Neural cell (in vitro differentiated cells): Measurements from ENCODE around the gene PLXNA2. TPM values are rescaled to one million over a fixed set of nuclear protein-coding genes. Genes with fewer than 3 reads are reported as not detected.

Source experiments
- H2AFZ ChIP-seq: fragments of 200-600, 300-800 bp; sonication (generic), shearing (Covaris generic); 2 replicates; pipeline ENCODE4 v1.6.0; 2014; ENCODE audit warnings: low read depth, mild to moderate bottlenecking, antibody characterized with exemption, low read length, moderate library complexity
- H3F3A ChIP-seq: fragments of 200-600 bp; shearing (Covaris generic); 2 replicates; pipeline ENCODE4 v1.6.1; 2016; ENCODE audit warnings: mild to moderate bottlenecking, moderate library complexity, mixed read lengths, antibody characterized with exemption, low read length; ENCODE audit not compliant: insufficient read depth, poor library complexity, severe bottlenecking
- H3K27ac ChIP-seq: fragments of 200-600, 300-800 bp; sonication (generic), shearing (Covaris generic); 2 replicates; pipeline ENCODE4 v1.5.1; 2014; ENCODE audit warnings: mild to moderate bottlenecking, low read length, moderate library complexity
- H3K27me3 ChIP-seq: fragments of 300-800, 200-600 bp; sonication (generic), shearing (Covaris generic); 2 replicates; pipeline ENCODE4 v1.6.0; 2014; ENCODE audit warnings: mild to moderate bottlenecking, low read depth, low read length, moderate library complexity; ENCODE audit not compliant: insufficient read depth
- H3K36me3 ChIP-seq: fragments of 300-800, 200-600 bp; sonication (generic), shearing (Covaris generic); 2 replicates; pipeline ENCODE4 v1.5.1; 2014; ENCODE audit warnings: mild to moderate bottlenecking, antibody characterized with exemption, low read length, moderate library complexity; ENCODE audit not compliant: insufficient read depth
- H3K4me2 ChIP-seq: fragments of 300-800, 200-600 bp; sonication (generic), shearing (Covaris generic); 2 replicates; pipeline ENCODE4 v1.6.0; 2014; ENCODE audit warnings: mild to moderate bottlenecking, low read length
- H3K4me3 ChIP-seq: fragments of 300-800, 200-600 bp; sonication (generic), shearing (Covaris generic); 2 replicates; pipeline ENCODE4 v1.5.1; 2014; ENCODE audit warnings: mild to moderate bottlenecking, low read length, moderate library complexity
- H3K79me2 ChIP-seq: fragments of 200-600 bp; shearing (Covaris generic); replicated peaks from 2 replicates; pipeline ENCODE4 v1.6.0; 2014; ENCODE audit warnings: mild to moderate bottlenecking, low read length, moderate library complexity; ENCODE audit not compliant: insufficient read depth
- H3K9ac ChIP-seq: fragments of 300-800, 200-600 bp; sonication (generic), shearing (Covaris generic); 2 replicates; pipeline ENCODE4 v1.6.1; 2016; ENCODE audit warnings: mild to moderate bottlenecking, low read length, mixed read lengths
- H3K9me2 ChIP-seq: fragments of 200-600 bp; shearing (Covaris generic); 2 replicates; pipeline ENCODE4 v1.6.1; 2016; ENCODE audit warnings: mild to moderate bottlenecking, low read length, mixed read lengths; ENCODE audit not compliant: insufficient read depth
- H3K9me3 ChIP-seq: fragments of 200-600, 300-800 bp; sonication (generic), shearing (Covaris generic); 2 replicates; pipeline ENCODE4 v1.6.1; 2016; ENCODE audit warnings: mild to moderate bottlenecking, mixed run types, low read length, moderate library complexity, mixed read lengths
- H4K20me1 ChIP-seq: fragments of 200-600 bp; shearing (Covaris generic); 2 replicates; pipeline ENCODE4 v1.6.1; 2016; ENCODE audit warnings: mild to moderate bottlenecking, mixed run types; ENCODE audit not compliant: insufficient read depth
- EP300 ChIP-seq: fragments of 450-650 bp; conservative IDR thresholded peaks from 2 replicates; pipeline ENCODE4 v1.6.1; 2014; ENCODE audit warnings: antibody characterized with exemption, mild to moderate bottlenecking, moderate library complexity; ENCODE audit not compliant: poor library complexity, severe bottlenecking
- EZH2 ChIP-seq: fragments of 200-600, 300-800 bp; shearing (Covaris generic), sonication (generic); IDR thresholded peaks from 2 replicates; pipeline ENCODE4 v1.6.1; 2014; ENCODE audit warnings: antibody characterized with exemption, low read length, borderline replicate concordance, mild to moderate bottlenecking; ENCODE audit not compliant: insufficient read depth, poor library complexity, severe bottlenecking
- MXI1 ChIP-seq: fragments of 450-650 bp; conservative IDR thresholded peaks from 2 replicates; pipeline ENCODE4 v1.6.1; 2014; ENCODE audit warnings: antibody characterized with exemption, mild to moderate bottlenecking; ENCODE audit not compliant: poor library complexity, severe bottlenecking
- POLR2AphosphoS5 ChIP-seq: IDR thresholded peaks from 2 replicates; pipeline ENCODE4 v1.6.1; 2012
- RAD21 ChIP-seq: fragments of 450-650 bp; conservative IDR thresholded peaks from 2 replicates; pipeline ENCODE4 v1.6.1; 2014; ENCODE audit warnings: antibody characterized with exemption, mild to moderate bottlenecking, moderate library complexity
- SMC3 ChIP-seq: fragments of 450-650 bp; conservative IDR thresholded peaks from 2 replicates; pipeline ENCODE4 v1.6.1; 2014; ENCODE audit warnings: antibody characterized with exemption, mild to moderate bottlenecking, moderate library complexity; ENCODE audit not compliant: poor library complexity
- TAF1 ChIP-seq: IDR thresholded peaks from 2 replicates; pipeline ENCODE4 v1.6.1; 2012; ENCODE audit warnings: low read depth
- polyA plus RNA-seq: library from polyadenylated mRNA; depleted of rRNA; stranded (reverse); fragments of >200 nt; gene quantifications from 2 replicates; pipeline ENCODE4 v1.2.3, GENCODE V29; 2014
- TF ChIP-seq, protein P1 (sequence below): IDR thresholded peaks from 2 replicates; pipeline ENCODE4 v1.6.1; 2012; ENCODE audit warnings: borderline replicate concordance
- TF ChIP-seq, protein P2 (sequence below): fragments of 450-650 bp; IDR thresholded peaks from 2 replicates; pipeline ENCODE4 v1.5.1; 2014; ENCODE audit warnings: antibody characterized with exemption, mild to moderate bottlenecking, moderate library complexity; ENCODE audit not compliant: poor library complexity, severe bottlenecking

PLXNA2 gene
- polyA plus RNA-seq, 1 donor from 2014 or later: 30.6 TPM

GRCh38 chr1:207987164-207987563, 257.0 kb downstream of the PLXNA2 start:
- Histone ChIP-seq H4K20me1 (no peaks in the 10 kb centered on the region), H3K9me3 (no peaks in the 10 kb centered on the region), H3K27ac (no peak overlapping the region), H3K9me2 (no peaks in the 10 kb centered on the region), H3K4me2 (no peak overlapping the region), H3K36me3 (no peaks in the 10 kb centered on the region), H3F3A (no peaks in the 10 kb centered on the region), H3K9ac (no peak overlapping the region), H3K27me3 (no peaks in the 10 kb centered on the region), H3K79me2 (no peaks in the 10 kb centered on the region), H3K4me3 (no peak overlapping the region), H2AFZ (no peak overlapping the region)
- TF ChIP-seq POLR2AphosphoS5 (no peak), RAD21 (no peak), EZH2 (no peak), TAF1 (no peak)
- TF ChIP-seq, protein P1, sequence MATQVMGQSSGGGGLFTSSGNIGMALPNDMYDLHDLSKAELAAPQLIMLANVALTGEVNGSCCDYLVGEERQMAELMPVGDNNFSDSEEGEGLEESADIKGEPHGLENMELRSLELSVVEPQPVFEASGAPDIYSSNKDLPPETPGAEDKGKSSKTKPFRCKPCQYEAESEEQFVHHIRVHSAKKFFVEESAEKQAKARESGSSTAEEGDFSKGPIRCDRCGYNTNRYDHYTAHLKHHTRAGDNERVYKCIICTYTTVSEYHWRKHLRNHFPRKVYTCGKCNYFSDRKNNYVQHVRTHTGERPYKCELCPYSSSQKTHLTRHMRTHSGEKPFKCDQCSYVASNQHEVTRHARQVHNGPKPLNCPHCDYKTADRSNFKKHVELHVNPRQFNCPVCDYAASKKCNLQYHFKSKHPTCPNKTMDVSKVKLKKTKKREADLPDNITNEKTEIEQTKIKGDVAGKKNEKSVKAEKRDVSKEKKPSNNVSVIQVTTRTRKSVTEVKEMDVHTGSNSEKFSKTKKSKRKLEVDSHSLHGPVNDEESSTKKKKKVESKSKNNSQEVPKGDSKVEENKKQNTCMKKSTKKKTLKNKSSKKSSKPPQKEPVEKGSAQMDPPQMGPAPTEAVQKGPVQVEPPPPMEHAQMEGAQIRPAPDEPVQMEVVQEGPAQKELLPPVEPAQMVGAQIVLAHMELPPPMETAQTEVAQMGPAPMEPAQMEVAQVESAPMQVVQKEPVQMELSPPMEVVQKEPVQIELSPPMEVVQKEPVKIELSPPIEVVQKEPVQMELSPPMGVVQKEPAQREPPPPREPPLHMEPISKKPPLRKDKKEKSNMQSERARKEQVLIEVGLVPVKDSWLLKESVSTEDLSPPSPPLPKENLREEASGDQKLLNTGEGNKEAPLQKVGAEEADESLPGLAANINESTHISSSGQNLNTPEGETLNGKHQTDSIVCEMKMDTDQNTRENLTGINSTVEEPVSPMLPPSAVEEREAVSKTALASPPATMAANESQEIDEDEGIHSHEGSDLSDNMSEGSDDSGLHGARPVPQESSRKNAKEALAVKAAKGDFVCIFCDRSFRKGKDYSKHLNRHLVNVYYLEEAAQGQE: no peak
- TF ChIP-seq, protein P2, sequence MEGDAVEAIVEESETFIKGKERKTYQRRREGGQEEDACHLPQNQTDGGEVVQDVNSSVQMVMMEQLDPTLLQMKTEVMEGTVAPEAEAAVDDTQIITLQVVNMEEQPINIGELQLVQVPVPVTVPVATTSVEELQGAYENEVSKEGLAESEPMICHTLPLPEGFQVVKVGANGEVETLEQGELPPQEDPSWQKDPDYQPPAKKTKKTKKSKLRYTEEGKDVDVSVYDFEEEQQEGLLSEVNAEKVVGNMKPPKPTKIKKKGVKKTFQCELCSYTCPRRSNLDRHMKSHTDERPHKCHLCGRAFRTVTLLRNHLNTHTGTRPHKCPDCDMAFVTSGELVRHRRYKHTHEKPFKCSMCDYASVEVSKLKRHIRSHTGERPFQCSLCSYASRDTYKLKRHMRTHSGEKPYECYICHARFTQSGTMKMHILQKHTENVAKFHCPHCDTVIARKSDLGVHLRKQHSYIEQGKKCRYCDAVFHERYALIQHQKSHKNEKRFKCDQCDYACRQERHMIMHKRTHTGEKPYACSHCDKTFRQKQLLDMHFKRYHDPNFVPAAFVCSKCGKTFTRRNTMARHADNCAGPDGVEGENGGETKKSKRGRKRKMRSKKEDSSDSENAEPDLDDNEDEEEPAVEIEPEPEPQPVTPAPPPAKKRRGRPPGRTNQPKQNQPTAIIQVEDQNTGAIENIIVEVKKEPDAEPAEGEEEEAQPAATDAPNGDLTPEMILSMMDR: no peak

DNA sequence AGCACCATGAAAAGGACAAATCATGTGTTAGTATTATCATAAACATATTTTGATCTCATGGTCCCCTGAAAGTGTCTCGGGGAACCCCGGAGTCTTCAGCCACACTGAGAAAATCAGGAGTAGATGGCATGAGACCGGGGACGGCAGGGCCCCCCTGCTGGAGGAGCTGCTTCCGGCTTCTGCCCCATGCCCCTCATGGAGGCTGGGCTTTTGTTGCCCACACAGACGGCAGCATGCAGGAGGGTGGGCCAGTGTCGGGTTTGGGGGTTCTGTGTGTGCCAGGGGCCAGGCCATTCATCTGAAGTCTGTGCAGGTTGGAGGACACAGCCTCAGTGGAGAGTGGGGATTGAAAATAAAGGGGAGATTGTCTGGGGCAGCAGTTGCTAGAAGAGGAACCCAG, 258.2 kb downstream of the PLXNA2 start:
- Histone ChIP-seq H2AFZ (no peak overlapping the region), H3K9me3 (no peaks in the 10 kb centered on the region), H3K36me3 (no peaks in the 10 kb centered on the region), H3K4me3 (no peak overlapping the region), H3K27ac (no peak overlapping the region), H3K27me3 (no peaks in the 10 kb centered on the region), H3K79me2 (no peaks in the 10 kb centered on the region), H3K4me2 (no peak overlapping the region), H3F3A (no peaks in the 10 kb centered on the region), H3K9me2 (no peaks in the 10 kb centered on the region), H4K20me1 (no peaks in the 10 kb centered on the region), H3K9ac (no peak overlapping the region)
- TF ChIP-seq, protein P2: no peak
- no peak for TF ChIP-seq SMC3
- no peak for TF ChIP-seq EP300
- no peak for TF ChIP-seq EZH2
- TF ChIP-seq, protein P1: no peak
- TF ChIP-seq RAD21: no peak
- no peak for TF ChIP-seq POLR2AphosphoS5
- no peak for TF ChIP-seq MXI1
- TF ChIP-seq TAF1: no peak
